Muscle of back (tissue), 11 donors: ENCODE results near the gene OR2AT4. TPM values are rescaled to one million over a fixed set of nuclear protein-coding genes. Genes with fewer than 3 reads are reported as not detected.
"Not testable (repeated sequence)": the region's sequence is repeated elsewhere in the genome, so short reads cannot be mapped to it uniquely, and the experiment has no call there.

Experiments
- DNase-seq, 3 donors: peaks; one replicate each; pipeline versions ENCODE4 v3.0.0 to v3.0.0-alpha.2; 2013
- polyA plus RNA-seq, 10 donors: library from polyadenylated mRNA; unstranded; fragments of 120-200 nt; gene quantifications; one replicate each; pipeline ENCODE4 v1.2.1, GENCODE V29; 2013; ENCODE audit not compliant: insufficient read length in 10 of 10

The OR2AT4 gene
- polyA plus RNA-seq, 10 donors = 0.01 to 0.10 (median 0.07) TPM; not detected in 1

- DNase-seq = no peak
Measured at GRCh38 chr11:75068559-75068958, 28.1 kb downstream of the OR2AT4 start.

GRCh38 chr11:75066061-75066460 lies 30.6 kb downstream of the OR2AT4 start:
- DNase-seq = no peak

DNA sequence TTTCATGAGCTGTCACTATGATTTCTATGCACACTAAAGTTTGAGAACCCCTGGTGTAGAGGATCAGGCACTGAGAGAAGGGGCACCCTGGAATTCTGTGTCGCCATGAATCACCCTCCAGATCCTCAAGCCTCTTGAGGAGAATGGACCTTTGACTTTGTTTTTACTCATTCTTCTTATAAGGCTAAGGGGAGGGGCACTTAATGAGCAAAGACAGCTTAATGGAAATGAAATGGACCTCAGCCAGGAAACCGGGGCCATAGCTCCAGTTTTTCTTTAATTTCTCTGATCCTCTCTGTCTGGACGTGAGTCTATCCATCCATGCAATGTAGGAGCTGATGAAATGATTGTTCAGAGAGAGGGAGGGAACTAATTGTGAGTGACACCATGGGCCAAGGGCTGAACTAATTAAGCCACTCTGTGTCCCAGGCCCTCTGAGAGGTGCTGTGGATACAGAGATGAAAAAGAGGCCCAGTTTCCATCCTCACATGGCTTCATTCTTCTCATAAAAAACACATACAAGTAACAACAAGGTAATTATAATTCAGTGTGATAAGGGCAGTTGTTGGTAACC lies 32.8 kb downstream of the OR2AT4 start:
- DNase-seq = no peak

GRCh38 chr11:75059299-75059698 lies 37.4 kb downstream of the OR2AT4 start:
- DNase-seq = no peak

DNA sequence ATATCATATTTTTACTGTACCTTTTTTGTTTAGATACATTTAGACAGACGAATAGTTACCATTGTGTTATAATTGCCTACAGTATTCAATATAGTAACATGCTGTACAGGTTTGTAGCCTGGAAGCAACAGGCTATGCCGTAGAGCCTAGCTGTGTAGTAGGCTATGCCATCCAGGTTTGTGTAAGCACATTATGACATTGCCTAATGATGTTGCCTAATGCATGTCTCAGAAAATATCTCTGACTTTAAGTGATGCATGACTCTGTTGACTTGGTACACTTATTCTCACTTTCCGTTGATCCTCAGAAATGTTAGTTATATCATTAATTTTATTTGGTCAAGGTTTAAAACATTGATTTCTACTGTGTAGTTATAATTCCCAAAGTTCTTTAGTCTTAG lies 39.9 kb downstream of the OR2AT4 start:
- DNase-seq = no peak

DNA sequence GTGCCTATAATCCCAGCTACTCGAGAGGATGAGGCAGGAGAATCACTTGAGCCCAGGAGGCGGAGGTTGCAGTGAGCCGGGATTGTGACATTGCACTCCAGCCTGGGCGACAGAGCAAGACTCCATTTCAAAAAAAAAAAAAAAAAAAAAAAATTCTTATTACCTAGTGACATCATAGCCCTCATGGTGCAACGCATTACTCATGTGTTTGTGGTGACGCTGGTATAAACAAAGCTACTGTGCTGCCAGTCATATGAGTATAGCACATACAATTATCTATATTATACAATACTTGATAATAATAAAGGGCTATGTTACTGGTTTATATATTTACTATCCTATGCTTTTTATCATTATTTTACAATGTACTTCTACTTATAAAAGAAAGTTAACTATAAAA lies 41.2 kb downstream of the OR2AT4 start:
- DNase-seq = no peak

- no peak for DNase-seq
Measured at GRCh38 chr11:75052457-75052856, 44.2 kb downstream of the OR2AT4 start.

- no peak for DNase-seq
Measured at GRCh38 chr11:75051043-75051442, 45.6 kb downstream of the OR2AT4 start.

GRCh38 chr11:75050516-75050915 lies 46.2 kb downstream of the OR2AT4 start:
- no peak for DNase-seq

DNA sequence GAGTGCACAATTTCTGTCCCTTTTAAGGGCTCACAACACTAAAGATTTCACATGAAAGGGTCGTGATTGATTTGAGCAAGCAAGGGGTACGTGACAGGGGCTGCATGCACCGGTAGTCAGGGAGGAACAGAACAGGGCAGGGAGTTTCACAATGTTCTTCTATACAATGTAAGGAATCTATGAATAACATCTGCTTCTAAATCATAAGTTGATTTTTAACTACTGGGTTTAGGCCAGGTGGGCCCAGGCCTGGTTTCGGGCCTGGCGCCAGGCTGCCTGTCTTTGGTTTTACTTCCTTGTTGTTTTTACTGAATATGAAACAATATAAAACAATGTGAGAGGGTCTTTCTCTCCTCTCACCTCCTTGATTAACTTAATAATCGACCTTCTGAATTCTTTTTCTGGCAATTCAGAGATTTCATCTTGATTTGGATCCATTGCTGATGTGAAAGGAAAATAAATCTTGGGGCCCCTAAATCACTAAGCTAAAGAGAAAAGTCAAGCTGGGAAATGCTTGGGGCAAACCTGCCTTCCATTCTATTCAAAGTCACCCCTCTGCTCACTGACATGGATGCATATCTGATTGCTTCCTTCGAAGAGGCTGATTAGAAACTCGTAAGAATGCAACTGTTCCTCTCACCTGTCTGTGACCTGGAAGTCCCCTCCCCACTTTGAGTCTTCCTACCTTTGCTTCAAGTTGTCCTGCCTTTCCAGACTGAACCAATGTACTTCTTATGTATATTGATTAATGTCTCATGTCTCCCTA lies 47.0 kb downstream of the OR2AT4 start:
- not testable (repeated sequence) for DNase-seq

GRCh38 chr11:75047191-75047590 lies 49.5 kb downstream of the OR2AT4 start:
- no peak for DNase-seq

DNA sequence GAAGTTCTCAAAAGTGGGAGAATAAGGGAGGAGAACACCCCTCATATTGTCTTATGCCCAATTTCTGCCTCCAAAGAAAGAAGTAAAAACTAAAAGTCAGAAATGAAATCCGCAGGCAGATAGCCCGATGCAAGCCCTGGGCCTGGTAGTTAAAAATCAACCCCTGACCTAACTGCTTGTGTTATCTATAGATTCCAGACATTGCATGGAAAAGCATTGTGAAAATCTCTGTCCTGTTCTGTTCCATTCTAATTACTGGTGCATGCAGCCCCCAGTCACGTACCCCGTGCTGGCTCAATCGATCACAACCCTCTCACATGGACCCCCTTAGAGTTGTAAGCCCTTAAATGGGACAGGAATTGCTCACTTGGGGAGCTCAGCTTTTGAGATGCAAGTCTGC lies 50.0 kb downstream of the OR2AT4 start:
- not testable (repeated sequence) for DNase-seq

DNA sequence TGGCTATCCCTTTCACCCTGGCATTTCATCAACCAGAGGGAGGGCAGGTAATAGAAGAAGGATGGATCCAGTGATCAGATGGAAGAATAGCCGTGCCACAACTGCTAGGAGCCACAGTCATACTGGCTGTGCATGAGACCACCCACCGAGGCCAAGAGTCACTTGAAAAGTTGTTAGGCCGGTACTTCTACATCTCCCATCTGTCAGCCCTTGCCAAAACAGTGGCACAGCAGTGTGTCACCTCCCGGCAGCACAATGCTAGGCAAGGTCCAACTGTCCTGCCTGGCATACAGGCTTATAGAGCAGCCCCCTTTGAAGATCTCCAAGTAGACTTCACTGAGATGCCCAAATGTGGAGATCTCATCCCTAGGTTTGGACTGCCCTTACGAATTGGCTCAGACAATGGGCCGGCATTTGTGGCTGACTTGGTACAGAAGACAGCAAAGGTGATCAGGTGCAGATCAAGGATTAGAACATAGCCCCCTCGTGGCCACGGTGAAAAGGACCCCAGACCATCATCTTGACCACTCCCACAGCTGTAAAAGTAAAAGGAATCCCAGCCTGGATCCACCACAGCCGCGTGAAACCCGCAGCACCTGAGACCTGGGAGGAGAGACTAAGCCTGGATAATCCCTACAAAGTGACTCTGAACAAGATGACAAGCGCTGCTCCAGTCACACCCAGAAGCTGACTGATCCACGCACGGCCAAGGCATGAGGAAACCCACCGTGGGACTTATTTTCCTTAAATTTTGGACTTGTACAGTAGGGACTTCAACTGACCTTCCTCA lies 52.1 kb downstream of the OR2AT4 start:
- not testable (repeated sequence) for DNase-seq

DNA sequence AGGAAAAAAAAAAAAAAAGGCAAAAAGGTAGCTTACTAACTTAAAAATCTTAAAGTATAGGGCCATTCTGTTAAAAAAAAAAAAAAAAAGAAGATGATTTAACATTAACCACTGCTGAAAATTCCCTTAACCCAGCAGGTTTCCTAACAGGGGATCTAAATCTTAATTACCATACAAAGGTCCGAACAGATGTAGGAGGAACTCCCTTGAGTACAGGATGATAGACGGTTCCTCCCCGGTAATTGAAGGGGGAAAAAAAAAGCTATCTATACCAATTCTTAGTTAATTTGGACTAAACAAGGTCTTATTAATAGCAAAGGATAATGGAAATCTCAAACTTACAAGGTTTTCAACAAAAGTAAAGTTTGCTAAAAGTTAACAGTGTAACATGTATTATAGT lies 54.9 kb downstream of the OR2AT4 start:
- not testable (repeated sequence) for DNase-seq

GRCh38 chr11:75041263-75041662 lies 55.4 kb downstream of the OR2AT4 start:
- no peak for DNase-seq

DNA sequence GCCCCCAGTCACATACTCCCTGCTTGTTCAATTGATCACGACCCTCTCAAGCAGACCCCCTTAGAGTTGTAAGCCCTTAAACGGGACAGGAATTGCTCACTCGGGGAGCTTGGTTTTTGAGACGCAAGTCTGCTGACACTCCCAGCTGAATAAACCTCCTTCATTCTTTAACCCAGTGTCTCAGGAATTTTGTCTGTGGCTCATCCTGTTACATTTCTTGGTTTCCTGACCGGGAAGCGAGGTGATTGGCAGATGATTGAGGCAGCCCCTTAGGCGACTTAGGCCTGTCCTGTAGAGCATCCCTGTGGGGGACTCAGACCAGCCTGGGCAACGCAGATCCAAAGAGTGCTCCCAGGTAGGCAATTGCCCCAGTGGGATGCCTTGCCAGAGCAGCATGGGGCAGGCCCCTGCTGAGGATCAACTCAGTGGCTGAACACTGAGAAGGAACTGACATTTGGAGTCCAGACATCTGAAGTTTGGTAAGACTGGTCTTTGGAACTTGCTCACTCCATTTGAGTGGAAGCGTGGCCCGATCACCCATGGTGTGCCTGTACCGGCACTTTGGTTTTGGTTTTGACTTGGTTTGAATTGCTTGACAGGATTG lies 56.4 kb downstream of the OR2AT4 start:
- DNase-seq = no peak

GRCh38 chr11:75035911-75036565 lies 60.6 kb downstream of the OR2AT4 start:
- peak in 1 of 3 donors; percentile 14 for DNase-seq

DNA sequence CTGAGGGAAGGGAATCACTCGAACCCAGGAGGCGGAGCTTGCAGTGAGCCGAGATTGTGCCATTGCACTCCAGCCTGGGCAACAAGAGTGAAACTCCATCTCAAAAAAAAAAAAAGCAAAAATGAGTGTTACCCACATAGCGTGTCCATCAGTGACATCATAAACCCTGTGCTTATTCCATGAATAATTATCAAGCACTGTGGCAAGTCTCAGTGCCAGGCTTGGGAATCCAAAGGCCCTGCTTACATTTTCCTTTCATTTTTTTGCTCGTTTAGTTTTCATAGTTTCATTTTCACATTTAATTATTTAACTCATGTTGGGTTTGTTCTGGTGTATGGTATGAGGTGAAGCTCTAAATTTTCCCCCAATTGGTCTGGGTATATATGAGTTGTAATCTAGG lies 61.4 kb downstream of the OR2AT4 start:
- no peak for DNase-seq

DNA sequence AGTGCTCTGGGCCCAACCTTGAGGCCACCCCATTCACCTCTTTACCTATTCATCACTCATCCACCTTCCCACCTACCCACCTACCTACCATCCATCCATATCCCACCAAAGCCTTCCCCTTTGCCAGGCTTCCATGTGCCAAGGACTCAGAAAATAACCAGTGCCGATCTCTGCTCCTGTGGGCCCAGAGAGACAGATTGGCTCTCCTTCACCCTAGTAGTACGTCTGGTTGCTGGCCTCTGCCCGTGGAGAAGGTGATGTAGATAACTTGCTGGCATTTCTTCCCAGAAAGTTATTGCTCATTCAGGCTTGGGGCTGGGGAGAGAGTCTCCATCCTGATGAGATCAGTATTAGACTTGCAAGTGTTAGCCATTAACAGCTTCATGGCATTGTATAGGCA lies 62.8 kb downstream of the OR2AT4 start:
- DNase-seq = no peak

GRCh38 chr11:75032550-75032935 lies 64.1 kb downstream of the OR2AT4 start:
- no peak for DNase-seq

- DNase-seq = peak in 2 of 3 donors; percentile 38 to 62
Measured at GRCh38 chr11:75031771-75032549, 64.7 kb downstream of the OR2AT4 start.
